Endothelial cell (in vitro differentiated cells): ENCODE results near the gene ATRX. TPM values are rescaled to one million over a fixed set of nuclear protein-coding genes. Genes with fewer than 3 reads are reported as not detected.
A peak's percentile ranks its signal among the peaks of the same experiment; 100 is the strongest.

Source experiments
- DNase-seq: peaks from one replicate; pipeline ENCODE4 v3.0.0; 2021; ENCODE audit warnings: low spot score
- H3K27ac Mint-ChIP-seq: one replicate; pipeline ENCODE4 v1.8.0; 2021; ENCODE audit warnings: mixed read lengths, inconsistent platforms; ENCODE audit not compliant: unreplicated experiment
- H3K27me3 Mint-ChIP-seq: one replicate; pipeline ENCODE4 v1.8.0; 2021; ENCODE audit warnings: mild to moderate bottlenecking, moderate library complexity, mixed read lengths, inconsistent platforms; ENCODE audit not compliant: unreplicated experiment
- H3K36me3 Mint-ChIP-seq: one replicate; pipeline ENCODE4 v1.8.0; 2021; ENCODE audit warnings: mild to moderate bottlenecking, low read depth, mixed read lengths, inconsistent platforms; ENCODE audit not compliant: unreplicated experiment
- H3K4me1 Mint-ChIP-seq: one replicate; pipeline ENCODE4 v1.8.0; 2021; ENCODE audit warnings: mild to moderate bottlenecking, mixed read lengths, inconsistent platforms; ENCODE audit not compliant: unreplicated experiment
- H3K4me3 Mint-ChIP-seq: one replicate; pipeline ENCODE4 v1.8.0; 2021; ENCODE audit warnings: mild to moderate bottlenecking, mixed read lengths, inconsistent platforms; ENCODE audit not compliant: unreplicated experiment
- H3K9me3 Mint-ChIP-seq: one replicate; pipeline ENCODE4 v1.8.0; 2021; ENCODE audit warnings: mixed read lengths, inconsistent platforms; ENCODE audit not compliant: unreplicated experiment
- CTCF ChIP-seq: fragments of 200-600 bp; sonication (generic); IDR thresholded peaks from one replicate; pipeline ENCODE4 v1.5.0; 2021; ENCODE audit warnings: antibody characterized with exemption; ENCODE audit not compliant: unreplicated experiment
- total RNA-seq: library from RNA; stranded (reverse); fragmentation: NEBNext Ultra II Directional; extraction: Animal tissue kit (Norgen Biotek cat#: 25700); gene quantifications from one replicate; pipeline ENCODE4 v1.2.1, GENCODE V29; 2021; ENCODE audit not compliant: unreplicated experiment

The ATRX gene
- total RNA-seq, 1 donor from 2014 or later = 112 TPM

GRCh38 chrX:77749695-77750094 lies 36.3 kb downstream of the ATRX start:
- Mint-ChIP-seq H3K36me3 (peaks cover 1% of the 10 kb centered on the region), H3K4me1 (no peaks in the 10 kb centered on the region), H3K4me3 (no peak overlapping the region), H3K9me3 (no peaks in the 10 kb centered on the region), H3K27me3 (no peaks in the 10 kb centered on the region), H3K27ac (no peak overlapping the region)
- DNase-seq = no peak
- TF ChIP-seq CTCF = no peak

- H3K27me3 Mint-ChIP-seq = no peaks in the 10 kb centered on the region
- no peak overlapping the region for H3K4me3 Mint-ChIP-seq
- peaks cover 8% of the 10 kb centered on the region for H3K4me1 Mint-ChIP-seq
- H3K36me3 Mint-ChIP-seq = peaks cover 4% of the 10 kb centered on the region
- H3K9me3 Mint-ChIP-seq = no peaks in the 10 kb centered on the region
- H3K27ac Mint-ChIP-seq = no peak overlapping the region
- TF ChIP-seq CTCF = no peak
- no peak for DNase-seq
Observed at GRCh38 chrX:77743720-77744119, 42.3 kb downstream of the ATRX start.

- Mint-ChIP-seq H3K9me3 (no peaks in the 10 kb centered on the region), H3K36me3 (peaks cover 4% of the 10 kb centered on the region), H3K4me3 (no peak overlapping the region), H3K27me3 (no peaks in the 10 kb centered on the region), H3K27ac (no peak overlapping the region), H3K4me1 (peaks cover 8% of the 10 kb centered on the region)
- no peak for DNase-seq
- TF ChIP-seq CTCF = no peak
Observed at GRCh38 chrX:77742788-77743476, 43.1 kb downstream of the ATRX start.

- no peak overlapping the region for H3K4me3 Mint-ChIP-seq
- H3K36me3 Mint-ChIP-seq = peaks cover 4% of the 10 kb centered on the region
- DNase-seq = no peak
- no peak for TF ChIP-seq CTCF
- H3K9me3 Mint-ChIP-seq = no peaks in the 10 kb centered on the region
- peaks cover 8% of the 10 kb centered on the region for H3K4me1 Mint-ChIP-seq
- no peaks in the 10 kb centered on the region for H3K27me3 Mint-ChIP-seq
- peak overlapping the region; percentile 45 for H3K27ac Mint-ChIP-seq
Observed at GRCh38 chrX:77740376-77740905, 45.6 kb downstream of the ATRX start.

GRCh38 chrX:77733342-77733741 lies 52.7 kb downstream of the ATRX start:
- H3K4me1 Mint-ChIP-seq = no peaks in the 10 kb centered on the region
- H3K36me3 Mint-ChIP-seq = peaks cover 3% of the 10 kb centered on the region
- TF ChIP-seq CTCF = no peak
- no peak for DNase-seq
- H3K27me3 Mint-ChIP-seq = no peaks in the 10 kb centered on the region
- H3K27ac Mint-ChIP-seq = no peak overlapping the region
- H3K9me3 Mint-ChIP-seq = no peaks in the 10 kb centered on the region
- no peak overlapping the region for H3K4me3 Mint-ChIP-seq
